ENCODE results near the gene IRAK2.
A peak's percentile ranks its signal among the peaks of the same experiment; 100 is the strongest.
"Not testable (repeated sequence)": the region's sequence is repeated elsewhere in the genome, so short reads cannot be mapped to it uniquely, and the experiment has no call there.

The IRAK2 gene

GRCh38 chr3:10253731-10254130, 89.0 kb downstream of the IRAK2 start:
- no peak for DNase-seq

GRCh38 chr3:10255835-10256234, 91.1 kb downstream of the IRAK2 start:
- DNase-seq = no peak

- no peak for DNase-seq
Observed at GRCh38 chr3:10259036-10259435, 94.3 kb downstream of the IRAK2 start.

GRCh38 chr3:10259798-10260197, 95.1 kb downstream of the IRAK2 start:
- no peak for DNase-seq

GRCh38 chr3:10260211-10260701, 95.5 kb downstream of the IRAK2 start:
- DNase-seq = no peak

- DNase-seq = no peak
Observed at GRCh38 chr3:10262027-10262426, 97.3 kb downstream of the IRAK2 start.

GRCh38 chr3:10263646-10264363, 99.1 kb downstream of the IRAK2 start:
- DNase-seq = peak in 2 of 4 experiments; percentile 44 to 55

- no peak for DNase-seq
Observed at GRCh38 chr3:10265833-10266232, 101.1 kb downstream of the IRAK2 start.

GRCh38 chr3:10266936-10267335, 102.2 kb downstream of the IRAK2 start:
- DNase-seq = not testable (repeated sequence)

GRCh38 chr3:10268116-10268515, 103.4 kb downstream of the IRAK2 start:
- DNase-seq = no peak

GRCh38 chr3:10268930-10269329, 104.2 kb downstream of the IRAK2 start:
- DNase-seq = no peak

GRCh38 chr3:10269443-10269842, 104.7 kb downstream of the IRAK2 start:
- DNase-seq = no peak

- DNase-seq = not testable (repeated sequence)
Observed at GRCh38 chr3:10272476-10272875, 107.8 kb downstream of the IRAK2 start.

- no peak for DNase-seq
Observed at GRCh38 chr3:10272977-10273376, 108.3 kb downstream of the IRAK2 start.

GRCh38 chr3:10273702-10274305, 109.1 kb downstream of the IRAK2 start:
- DNase-seq = peak in 2 of 4 experiments; percentile 42 to 49

GRCh38 chr3:10274601-10275000, 109.9 kb downstream of the IRAK2 start:
- DNase-seq = no peak

GRCh38 chr3:10277115-10277625, 112.5 kb downstream of the IRAK2 start:
- DNase-seq = no peak

GRCh38 chr3:10278501-10278900, 113.8 kb downstream of the IRAK2 start:
- no peak for DNase-seq

- DNase-seq = peak in 2 of 4 experiments; percentile 30 to 38
Observed at GRCh38 chr3:10279384-10280176, 114.9 kb downstream of the IRAK2 start.

GRCh38 chr3:10280177-10280529, 115.4 kb downstream of the IRAK2 start:
- no peak for DNase-seq

GRCh38 chr3:10280571-10280970, 115.9 kb downstream of the IRAK2 start:
- no peak for DNase-seq

GRCh38 chr3:10281951-10282350, 117.2 kb downstream of the IRAK2 start:
- peak in 3 of 4 experiments; percentile 26 to 43 (median 35) for DNase-seq

- DNase-seq = no peak
Observed at GRCh38 chr3:10283638-10284037, 118.9 kb downstream of the IRAK2 start.

All from suppressor macrophage (primary cell).